Measurements from ENCODE around the gene FGFR4.
A peak's percentile ranks its signal among the peaks of the same experiment; 100 is the strongest.

The FGFR4 gene

DNA sequence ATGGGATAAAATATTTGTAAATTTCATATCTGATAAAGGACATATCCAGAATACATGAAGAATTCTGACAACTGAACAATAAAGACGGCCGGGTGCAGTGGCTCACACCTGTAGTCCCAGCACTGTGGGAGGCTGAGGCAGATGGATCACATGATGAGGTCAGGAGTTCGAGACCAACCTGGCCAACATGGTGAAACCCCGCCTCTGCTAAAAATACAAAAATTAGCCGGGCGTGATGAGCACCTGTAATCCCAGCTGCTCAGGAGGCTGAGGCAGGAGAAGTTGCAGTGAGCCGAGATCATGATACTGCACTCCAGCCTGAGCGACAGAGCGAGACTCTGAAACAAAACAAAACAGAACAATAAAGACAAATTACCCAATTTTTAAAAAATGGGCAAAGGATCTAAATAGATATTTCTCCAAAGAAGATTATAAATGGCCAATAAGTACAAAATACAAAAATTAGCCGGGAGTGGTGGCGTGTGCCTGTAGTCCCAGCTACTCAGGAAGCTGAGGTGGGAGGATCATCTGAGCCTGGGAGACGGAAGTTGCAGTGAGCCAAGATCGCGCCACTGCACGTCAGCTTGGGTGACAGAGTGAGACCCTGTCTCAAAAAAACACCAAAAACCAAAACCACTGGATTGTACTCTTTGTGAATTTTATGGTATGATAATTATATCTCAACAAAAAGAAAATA, 37.2 kb downstream of the FGFR4 start:
- no peaks in the 10 kb centered on the region for H3K36me3 ChIP-seq (ENCODE audit: control insufficient read depth, insufficient read depth, low read length)
- 0 out of 2 replicates have a peak, but pooled peaks cover 2% of the 10 kb centered on the region for H3K4me1 ChIP-seq (ENCODE audit: control insufficient read depth, insufficient read depth, low read length)
- no peaks in the 10 kb centered on the region for H3K27me3 ChIP-seq (ENCODE audit: control insufficient read depth, insufficient read depth, low read length)
- H3K27ac ChIP-seq (ENCODE audit: low read depth, low read length), result no peak overlapping the region
- no peak overlapping the region for H3K9ac ChIP-seq (ENCODE audit: low read length)
- H3K4me3 ChIP-seq (ENCODE audit: low read depth, low read length), result no peak overlapping the region
- H3K9me3 ChIP-seq (ENCODE audit: control insufficient read depth, insufficient read depth, low read depth, low read length), result no peaks in the 10 kb centered on the region

DNA sequence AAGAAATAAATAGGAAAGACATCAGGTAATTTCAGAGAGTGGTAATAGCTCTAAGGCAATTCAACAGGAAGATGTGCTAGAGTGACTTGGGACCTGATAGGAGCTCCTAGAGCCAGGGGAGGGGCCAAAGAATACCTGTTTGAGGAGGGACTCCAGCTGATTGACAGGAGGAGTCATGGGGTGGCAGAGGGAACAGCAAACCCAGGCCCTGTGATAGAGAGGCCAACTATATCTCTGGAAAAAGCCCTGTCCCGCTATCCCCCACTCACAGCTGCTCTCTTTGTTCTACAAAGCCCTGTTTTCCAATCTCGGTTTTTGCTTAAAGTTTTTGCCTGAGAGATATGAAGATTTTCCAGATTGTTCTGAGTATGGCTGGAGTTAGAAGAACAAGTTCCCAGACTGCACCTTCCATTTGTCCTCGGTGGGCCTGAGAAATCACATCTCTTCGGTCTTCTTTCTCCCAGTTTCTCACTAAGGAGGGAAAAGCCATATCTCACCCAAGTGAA, 37.8 kb downstream of the FGFR4 start:
- Histone ChIP-seq H3K36me3 (ENCODE audit: control insufficient read depth, insufficient read depth, low read length) (no peaks in the 10 kb centered on the region), H3K27me3 (ENCODE audit: control insufficient read depth, insufficient read depth, low read length) (no peaks in the 10 kb centered on the region), H3K27ac (ENCODE audit: low read depth, low read length) (no peak overlapping the region), H3K4me3 (ENCODE audit: low read depth, low read length) (no peak overlapping the region), H3K4me1 (ENCODE audit: control insufficient read depth, insufficient read depth, low read length) (0 out of 2 replicates have a peak, but pooled peaks cover 2% of the 10 kb centered on the region), H3K9ac (ENCODE audit: low read length) (no peak overlapping the region), H3K9me3 (ENCODE audit: control insufficient read depth, insufficient read depth, low read depth, low read length) (no peaks in the 10 kb centered on the region)

DNA sequence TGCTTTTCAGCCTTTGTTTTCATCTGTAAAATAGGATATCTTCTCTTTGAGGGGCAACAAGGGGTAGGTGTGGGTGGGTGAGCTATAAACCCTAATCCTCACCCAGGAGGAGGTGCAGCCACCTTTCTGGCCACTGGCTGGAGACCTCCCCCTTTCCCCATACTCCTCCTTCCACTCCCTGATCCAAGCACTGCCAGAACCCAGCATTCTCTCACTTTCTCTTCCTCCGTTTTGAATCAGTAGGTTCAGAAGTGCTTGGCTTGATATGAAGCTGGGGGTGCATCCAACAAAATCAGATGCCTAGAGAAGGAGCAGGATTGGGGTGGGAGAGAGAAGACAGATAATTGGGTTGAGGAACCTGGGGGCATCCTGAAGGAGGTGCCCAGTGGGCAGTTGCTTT, 40.1 kb downstream of the FGFR4 start:
- Histone ChIP-seq H3K4me3 (ENCODE audit: low read depth, low read length) (no peak overlapping the region), H3K36me3 (ENCODE audit: control insufficient read depth, insufficient read depth, low read length) (no peaks in the 10 kb centered on the region), H3K9me3 (ENCODE audit: control insufficient read depth, insufficient read depth, low read depth, low read length) (no peaks in the 10 kb centered on the region), H3K27ac (ENCODE audit: low read depth, low read length) (no peak overlapping the region), H3K9ac (ENCODE audit: low read length) (no peak overlapping the region), H3K4me1 (ENCODE audit: control insufficient read depth, insufficient read depth, low read length) (peaks cover 16% of the 10 kb centered on the region), H3K27me3 (ENCODE audit: control insufficient read depth, insufficient read depth, low read length) (no peaks in the 10 kb centered on the region)

DNA sequence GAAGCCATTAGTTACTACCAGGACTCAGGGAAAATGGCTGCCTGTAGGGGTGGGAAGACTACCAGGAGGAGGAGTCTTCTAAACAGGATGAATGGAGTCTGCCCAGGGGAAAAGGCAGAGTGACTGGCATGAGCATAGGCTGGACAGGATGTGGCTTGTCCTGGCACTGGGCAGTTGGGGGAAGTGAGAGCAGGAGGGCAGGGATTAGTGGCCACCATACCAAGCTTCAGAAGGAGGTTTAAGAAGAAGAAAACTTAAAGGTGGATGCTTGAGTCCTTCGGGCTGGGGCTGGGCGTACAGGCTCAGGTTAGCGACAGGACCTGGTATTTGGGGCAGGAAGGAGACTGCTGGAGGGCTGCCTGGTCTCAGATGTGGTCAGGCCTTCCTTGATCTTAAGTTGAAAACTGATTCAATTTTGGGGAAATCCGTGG, 41.9 kb downstream of the FGFR4 start:
- H3K27ac ChIP-seq (ENCODE audit: low read depth, low read length), result no peak overlapping the region
- no peaks in the 10 kb centered on the region for H3K9me3 ChIP-seq (ENCODE audit: control insufficient read depth, insufficient read depth, low read depth, low read length)
- no peaks in the 10 kb centered on the region for H3K27me3 ChIP-seq (ENCODE audit: control insufficient read depth, insufficient read depth, low read length)
- peaks cover 16% of the 10 kb centered on the region for H3K4me1 ChIP-seq (ENCODE audit: control insufficient read depth, insufficient read depth, low read length)
- H3K9ac ChIP-seq (ENCODE audit: low read length), result no peak overlapping the region
- no peaks in the 10 kb centered on the region for H3K36me3 ChIP-seq (ENCODE audit: control insufficient read depth, insufficient read depth, low read length)
- no peak overlapping the region for H3K4me3 ChIP-seq (ENCODE audit: low read depth, low read length)

DNA sequence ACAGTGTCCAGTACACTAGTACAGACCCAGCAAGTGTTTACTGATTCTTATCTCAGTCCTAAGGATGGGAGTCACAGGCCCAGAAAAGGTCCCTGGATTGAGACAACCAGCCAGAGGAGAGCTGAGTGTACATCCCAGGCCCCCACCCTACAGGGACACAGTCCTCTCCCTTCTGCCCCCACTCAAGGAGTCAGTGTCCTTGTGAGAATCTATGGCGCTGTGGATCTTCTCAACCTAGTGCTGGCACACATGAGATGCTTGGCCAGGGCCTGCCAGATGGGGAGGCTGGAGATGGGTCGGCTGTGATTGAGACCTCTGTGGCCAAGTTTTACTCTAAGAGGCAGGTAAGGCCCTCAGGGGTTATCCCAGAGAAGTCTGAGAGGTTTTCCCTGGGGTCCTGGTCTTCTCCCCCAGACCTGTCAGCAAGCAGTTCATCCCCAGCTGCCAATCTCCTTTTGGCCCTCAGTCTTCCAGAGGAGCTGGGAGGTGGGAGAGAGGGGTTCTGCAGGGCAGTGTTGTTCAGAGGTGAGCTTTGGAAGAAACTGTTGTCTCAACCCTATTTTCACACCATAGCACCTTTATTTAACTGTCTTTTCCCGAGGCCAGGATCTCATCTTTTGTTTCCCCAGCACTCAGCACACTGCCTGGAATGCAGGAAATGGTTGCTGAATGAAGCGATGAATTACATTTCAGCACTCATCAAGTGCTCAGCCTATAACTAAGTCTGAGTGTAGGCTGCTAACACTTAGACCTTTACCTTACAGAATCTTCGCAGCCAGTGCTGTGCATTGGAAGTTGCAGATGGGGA, 43.7 kb downstream of the FGFR4 start:
- no peaks in the 10 kb centered on the region for H3K9me3 ChIP-seq (ENCODE audit: control insufficient read depth, insufficient read depth, low read depth, low read length)
- peaks cover 22% of the 10 kb centered on the region for H3K4me1 ChIP-seq (ENCODE audit: control insufficient read depth, insufficient read depth, low read length)
- peaks cover 7% of the 10 kb centered on the region for H3K36me3 ChIP-seq (ENCODE audit: control insufficient read depth, insufficient read depth, low read length)
- no peaks in the 10 kb centered on the region for H3K27me3 ChIP-seq (ENCODE audit: control insufficient read depth, insufficient read depth, low read length)
- no peak overlapping the region for H3K4me3 ChIP-seq (ENCODE audit: low read depth, low read length)
- H3K9ac ChIP-seq (ENCODE audit: low read length), result no peak overlapping the region
- no peak overlapping the region for H3K27ac ChIP-seq (ENCODE audit: low read depth, low read length)

DNA sequence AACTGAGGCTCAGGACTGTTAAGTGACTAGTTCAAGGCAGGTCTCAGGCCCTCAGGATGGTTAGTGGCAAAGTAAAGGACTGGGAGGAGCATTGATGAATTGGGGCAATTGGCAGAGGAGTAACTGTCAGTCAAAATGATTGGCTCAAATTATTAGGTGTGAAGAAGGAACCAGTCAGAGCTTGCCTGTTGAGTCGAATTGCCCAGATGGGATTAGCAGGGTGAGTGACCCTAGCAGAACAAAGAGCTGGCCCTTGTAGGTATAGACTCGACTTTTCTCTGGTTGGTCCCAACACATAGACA, 44.3 kb downstream of the FGFR4 start:
- Histone ChIP-seq H3K4me3 (ENCODE audit: low read depth, low read length) (no peak overlapping the region; the same call in 1 of the 2 replicates), H3K9me3 (ENCODE audit: control insufficient read depth, insufficient read depth, low read depth, low read length) (no peaks in the 10 kb centered on the region), H3K27ac (ENCODE audit: low read depth, low read length) (no peak overlapping the region), H3K4me1 (ENCODE audit: control insufficient read depth, insufficient read depth, low read length) (peaks cover 28% of the 10 kb centered on the region), H3K27me3 (ENCODE audit: control insufficient read depth, insufficient read depth, low read length) (no peaks in the 10 kb centered on the region), H3K9ac (ENCODE audit: low read length) (no peak overlapping the region), H3K36me3 (ENCODE audit: control insufficient read depth, insufficient read depth, low read length) (peaks cover 13% of the 10 kb centered on the region)

DNA sequence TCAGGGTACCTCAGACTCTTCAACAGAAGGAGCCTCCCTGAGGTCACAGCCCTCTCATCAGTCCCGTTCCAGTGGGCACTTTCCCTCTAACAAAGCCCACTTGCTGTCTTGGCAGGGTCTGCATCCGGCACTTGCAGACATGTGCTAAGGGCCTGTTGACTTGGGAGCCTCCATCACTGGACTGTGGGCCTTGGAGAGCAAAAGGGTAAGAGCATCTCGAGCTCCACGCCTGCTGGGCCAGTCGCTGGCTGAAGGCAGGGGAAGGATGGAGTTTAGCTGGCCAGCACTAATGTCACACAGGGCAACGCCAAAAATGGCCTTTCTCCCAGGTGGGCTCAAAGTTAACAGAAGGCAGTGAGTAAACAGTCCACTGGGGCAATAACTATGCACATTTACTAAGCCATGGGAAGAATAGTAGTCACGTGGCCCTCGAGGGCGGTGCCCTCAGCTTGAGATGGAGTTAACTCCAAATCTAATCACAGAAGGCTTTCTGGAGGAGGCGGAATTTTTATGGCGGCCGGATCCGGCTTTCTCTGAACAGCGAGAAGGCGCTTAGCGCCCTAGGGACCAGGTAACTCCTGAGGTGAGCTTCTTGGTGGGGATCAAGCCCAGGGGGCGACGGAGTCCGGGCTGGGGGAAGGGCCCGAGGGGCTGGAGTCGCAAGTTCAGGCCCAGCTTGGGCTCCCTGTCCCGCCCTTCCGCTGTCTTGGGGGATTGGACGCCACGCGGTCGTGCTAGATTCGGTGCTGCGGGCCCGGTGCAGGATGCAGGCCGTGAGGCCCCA, 44.8 kb downstream of the FGFR4 start:
- Histone ChIP-seq H3K27me3 (ENCODE audit: control insufficient read depth, insufficient read depth, low read length) (no peaks in the 10 kb centered on the region), H3K27ac (ENCODE audit: low read depth, low read length) (peak overlapping the region; percentile 100), H3K4me1 (ENCODE audit: control insufficient read depth, insufficient read depth, low read length) (peaks cover 33% of the 10 kb centered on the region), H3K9me3 (ENCODE audit: control insufficient read depth, insufficient read depth, low read depth, low read length) (no peaks in the 10 kb centered on the region), H3K9ac (ENCODE audit: low read length) (peak overlapping the region; percentile 99), H3K4me3 (ENCODE audit: low read depth, low read length) (peak overlapping the region; percentile 85), H3K36me3 (ENCODE audit: control insufficient read depth, insufficient read depth, low read length) (peaks cover 18% of the 10 kb centered on the region)

DNA sequence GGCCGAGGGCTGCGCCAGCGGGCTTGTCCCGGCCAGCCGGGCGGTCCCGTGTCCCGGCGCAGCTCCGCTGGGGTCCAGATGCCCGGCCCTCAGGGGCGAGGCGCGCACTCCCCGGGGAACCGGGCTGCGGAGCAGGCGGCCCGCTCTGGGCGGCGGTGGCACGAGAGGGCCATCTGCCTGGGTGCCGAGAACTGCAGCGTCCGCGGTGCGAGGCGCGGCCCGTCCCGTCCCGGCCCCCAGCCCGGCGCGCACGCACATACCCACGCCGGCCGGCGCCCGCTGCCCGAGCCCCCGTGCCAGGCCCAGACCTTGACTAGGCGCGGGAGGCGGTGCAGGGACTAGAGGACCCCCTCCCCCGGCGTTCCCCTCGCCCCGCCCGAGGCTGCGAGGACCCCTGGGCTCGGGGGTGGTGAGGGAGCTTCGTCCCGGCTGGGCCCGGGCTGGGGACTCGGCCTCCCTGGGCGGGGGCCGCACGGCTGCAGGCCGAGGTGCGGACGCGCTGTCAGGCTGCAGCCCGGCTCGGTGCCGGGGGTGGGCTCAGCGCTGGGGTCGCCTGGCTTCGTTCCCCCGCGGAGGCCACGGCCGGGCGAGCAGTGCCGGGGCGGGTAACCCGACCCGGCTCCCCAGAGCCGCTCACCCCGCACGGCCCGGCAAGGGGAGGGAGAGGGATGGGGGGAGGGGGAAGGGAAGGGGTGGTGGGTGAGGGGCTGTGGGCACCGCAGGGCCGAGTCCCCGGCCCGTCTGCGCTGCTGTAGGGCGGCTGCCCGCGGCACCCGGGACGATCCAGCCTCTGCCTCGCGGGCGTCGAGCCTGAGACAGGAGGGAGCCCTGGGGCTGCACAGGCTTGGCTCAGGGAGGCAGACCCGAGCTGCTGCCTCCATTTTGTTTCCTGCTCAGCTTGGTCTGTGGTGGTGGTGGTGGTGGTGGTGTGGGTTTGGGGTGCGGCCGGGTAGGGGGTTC, 45.7 kb downstream of the FGFR4 start:
- Histone ChIP-seq H3K27me3 (ENCODE audit: control insufficient read depth, insufficient read depth, low read length) (no peaks in the 10 kb centered on the region), H3K4me1 (ENCODE audit: control insufficient read depth, insufficient read depth, low read length) (peaks cover 37% of the 10 kb centered on the region), H3K36me3 (ENCODE audit: control insufficient read depth, insufficient read depth, low read length) (peaks cover 27% of the 10 kb centered on the region), H3K27ac (ENCODE audit: low read depth, low read length) (peak overlapping the region; percentile 100), H3K9ac (ENCODE audit: low read length) (peak overlapping the region; percentile 99), H3K4me3 (ENCODE audit: low read depth, low read length) (peak overlapping the region; percentile 85), H3K9me3 (ENCODE audit: control insufficient read depth, insufficient read depth, low read depth, low read length) (no peaks in the 10 kb centered on the region)

DNA sequence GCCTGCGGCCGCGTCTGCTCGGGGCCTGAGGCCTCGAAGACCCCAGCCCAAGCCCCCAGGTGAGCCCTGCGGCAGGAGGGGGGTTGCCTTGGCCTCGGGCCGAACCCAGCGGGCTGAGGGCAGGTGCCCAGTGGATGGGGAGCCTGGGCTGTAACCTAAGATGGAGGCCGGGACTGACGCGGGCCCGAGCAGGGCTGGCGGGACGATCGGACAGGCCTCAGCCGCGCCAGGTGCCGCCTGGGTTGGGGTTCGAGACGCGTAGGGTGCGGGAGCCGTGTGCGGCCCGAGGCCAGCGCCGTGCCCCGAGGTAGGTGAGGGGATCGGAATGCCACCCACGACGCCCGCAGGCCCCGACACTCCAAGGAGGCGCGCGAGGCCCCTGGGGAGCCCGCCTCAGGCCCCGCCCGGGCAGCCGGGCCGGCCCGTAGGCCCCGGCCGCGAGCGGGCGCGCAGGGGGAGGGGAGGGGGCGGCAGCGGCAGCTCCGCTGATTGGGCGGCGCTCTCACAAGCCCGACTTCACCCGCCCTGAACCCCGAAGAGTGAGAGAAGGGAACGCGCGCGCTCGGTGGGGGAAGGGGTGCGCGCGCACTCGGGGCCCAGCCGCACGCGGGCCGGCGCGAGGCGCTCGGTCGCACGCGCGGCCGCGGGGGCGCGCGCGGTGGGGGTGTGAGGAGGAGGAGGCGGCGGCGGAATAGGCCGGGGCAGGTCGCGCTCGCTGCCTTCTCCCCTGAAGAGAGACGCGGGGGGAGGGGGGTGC, 46.6 kb downstream of the FGFR4 start, which contains the start of gene NSD1:
Gene NSD1, plus strand, starts transcription at position 678 of the 757 bp plus-strand sequence. CDS start 1,331 bp downstream, outside the sequence.
- peak within 1 kb of the TSS; percentile 99 for H3K9ac ChIP-seq (ENCODE audit: low read length)
- no peaks in the 10 kb centered on the region for H3K27me3 ChIP-seq (ENCODE audit: control insufficient read depth, insufficient read depth, low read length)
- peaks cover 36% of the 10 kb centered on the region for H3K36me3 ChIP-seq (ENCODE audit: control insufficient read depth, insufficient read depth, low read length)
- peak within 1 kb of the TSS; percentile 92 for H3K4me3 ChIP-seq (ENCODE audit: low read depth, low read length)
- H3K27ac ChIP-seq (ENCODE audit: low read depth, low read length), result peak within 1 kb of the TSS; percentile 100
- H3K9me3 ChIP-seq (ENCODE audit: control insufficient read depth, insufficient read depth, low read depth, low read length), result no peaks in the 10 kb centered on the region
- peaks cover 37% of the 10 kb centered on the region for H3K4me1 ChIP-seq (ENCODE audit: control insufficient read depth, insufficient read depth, low read length)
